NCI-H774 (cell line): ENCODE measurements around the gene TSEN34.
A peak's percentile ranks its signal among the peaks of the same experiment; 100 is the strongest.
"Not testable (repeated sequence)": the region's sequence is repeated elsewhere in the genome, so short reads cannot be mapped to it uniquely, and the experiment has no call there.

Experiments used
- DNase-seq: peaks from one replicate; lab custom pipeline; 2025; lab: John Stamatoyannopoulos, UW

TSEN34 gene

GRCh38 chr19:54188215-54188871, 2.8 kb upstream of the TSEN34 start:
- DNase-seq, result no peak

- DNase-seq, result no peak
Measured at GRCh38 chr19:54189145-54189734, 1.9 kb upstream of the TSEN34 start, which contains the start of gene MBOAT7. MBOAT7 (minus strand) TSS chr19:54189580; CDS start chr19:54188508, 1,072 bp downstream.

DNA sequence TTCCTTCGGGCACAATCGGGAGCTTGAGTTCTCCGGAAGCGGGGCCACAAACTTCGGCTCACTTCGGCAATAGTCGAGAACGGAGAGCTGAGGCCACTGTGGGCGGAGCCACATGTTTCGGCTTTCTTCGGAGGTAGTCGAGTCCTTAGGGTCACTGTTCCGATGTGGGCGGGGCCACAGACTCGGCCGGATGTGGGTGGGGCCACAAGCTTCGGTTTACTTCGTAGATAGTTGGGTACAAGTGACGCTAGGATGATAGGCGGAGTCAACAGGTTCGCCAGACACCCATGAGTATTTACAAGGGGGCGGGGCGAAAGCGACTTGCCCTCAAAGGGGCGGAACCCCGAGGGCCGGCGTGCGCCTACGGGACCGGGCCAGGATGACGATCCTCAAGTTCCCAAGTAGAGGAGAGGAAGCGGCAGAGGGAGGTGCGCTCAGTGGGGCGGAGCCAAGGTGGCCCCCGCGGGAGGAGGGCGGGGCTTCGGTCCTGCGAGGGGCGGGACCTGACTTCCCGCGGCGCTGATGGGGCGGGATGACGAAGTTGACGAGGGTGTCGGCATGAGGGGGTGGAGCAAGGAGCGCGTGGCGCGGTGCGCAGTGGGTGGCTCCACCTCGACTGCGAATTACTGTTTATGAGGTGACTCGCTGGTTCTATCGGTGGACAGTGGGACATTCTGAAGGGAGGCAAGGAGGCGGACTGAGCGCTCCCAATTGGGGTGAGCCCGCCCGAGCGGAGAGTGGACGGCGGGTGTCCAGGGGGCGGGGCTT, 1.2 kb upstream of the TSEN34 start:
- peak; percentile 100 for DNase-seq

GRCh38 chr19:54190503-54191010, 551 bp upstream of the TSEN34 start:
- DNase-seq, result peak; percentile 98

GRCh38 chr19:54191811-54192453, 824 bp downstream of the TSEN34 start:
- no peak for DNase-seq

GRCh38 chr19:54193011-54193410, 1.9 kb downstream of the TSEN34 start:
- no peak for DNase-seq

DNA sequence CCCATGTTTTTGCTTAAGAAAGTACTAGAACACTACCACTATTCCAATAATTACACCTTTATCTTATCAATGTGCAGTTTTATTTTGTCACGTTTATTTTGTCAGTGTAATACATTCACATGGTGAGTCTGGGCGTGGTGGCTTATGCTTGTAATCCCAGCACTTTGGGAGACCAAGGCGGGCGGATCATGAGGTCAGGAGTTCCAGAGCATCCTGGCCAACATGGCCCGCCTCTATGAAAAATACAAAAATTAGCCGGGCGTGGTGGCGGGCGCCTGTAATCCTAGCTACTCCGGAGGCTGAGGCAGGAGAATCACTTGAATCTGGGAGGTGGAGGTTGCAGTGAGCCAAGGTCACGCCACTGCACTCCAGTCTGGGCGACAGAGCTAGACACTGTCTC, 3.4 kb downstream of the TSEN34 start:
- not testable (repeated sequence) for DNase-seq

DNA sequence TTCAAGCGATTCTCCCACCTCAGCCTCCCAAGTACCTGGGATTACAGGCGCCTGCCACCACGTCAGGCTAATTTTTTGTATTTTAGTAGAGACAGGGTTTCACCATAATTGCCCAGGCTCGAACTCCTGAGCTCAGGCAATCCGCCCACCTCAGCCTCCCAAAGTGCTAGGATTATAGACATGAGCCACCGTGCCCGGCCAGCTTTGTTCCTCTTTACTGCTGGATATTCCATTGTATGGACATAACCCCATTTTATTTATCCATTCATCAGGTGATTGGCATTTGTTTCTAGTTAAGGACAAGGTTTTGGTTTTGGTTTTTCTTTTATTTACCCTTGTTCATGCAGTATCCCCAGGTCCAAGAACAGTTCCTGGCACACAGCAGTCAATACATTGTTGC, 5.4 kb downstream of the TSEN34 start:
- no peak for DNase-seq

DNA sequence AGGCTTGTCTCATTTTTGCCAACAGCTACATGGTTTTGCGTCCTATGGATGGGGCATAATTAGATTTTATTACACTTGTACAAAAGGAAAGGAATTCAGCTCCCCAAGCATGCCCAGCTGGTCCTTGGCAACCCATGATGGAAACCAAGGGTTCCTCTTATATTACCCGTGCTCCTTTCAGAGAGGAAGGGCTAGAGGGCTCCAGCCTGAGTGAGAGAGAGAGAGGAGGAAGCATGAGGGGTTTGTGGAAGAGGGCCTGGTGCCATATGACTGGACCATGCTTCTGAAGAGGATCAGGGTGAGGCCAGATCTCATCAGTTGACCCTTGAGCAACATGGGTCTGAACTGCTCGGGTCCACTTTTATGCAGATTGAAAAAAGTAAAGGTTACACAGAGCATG, 6.0 kb downstream of the TSEN34 start:
- no peak for DNase-seq

GRCh38 chr19:54199401-54199800, 8.3 kb downstream of the TSEN34 start:
- DNase-seq, result no peak

- no peak for DNase-seq
Measured at GRCh38 chr19:54201172-54201701, 10.1 kb downstream of the TSEN34 start.

DNA sequence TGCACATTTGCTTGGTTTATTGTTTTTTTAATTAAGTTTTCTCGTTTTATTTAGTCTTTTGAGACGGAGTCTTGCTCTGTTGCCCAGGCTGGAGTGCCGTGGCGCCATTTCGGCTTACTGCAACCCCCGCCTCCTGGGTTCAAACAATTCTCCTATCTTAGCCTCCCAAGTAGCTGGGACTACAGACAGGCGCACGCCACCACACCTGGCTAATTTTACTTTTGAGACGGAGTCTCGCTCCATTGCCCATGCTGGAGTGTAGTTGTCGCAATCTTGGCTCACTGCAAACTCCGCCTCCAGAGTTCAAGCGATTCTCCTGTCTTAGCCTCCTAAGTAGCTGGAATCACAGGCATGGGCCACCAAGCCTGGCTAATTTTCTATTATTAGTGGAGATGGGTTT, 10.9 kb downstream of the TSEN34 start:
- no peak for DNase-seq

GRCh38 chr19:54203151-54203611, 12.1 kb downstream of the TSEN34 start:
- no peak for DNase-seq

GRCh38 chr19:54204767-54205468, 13.8 kb downstream of the TSEN34 start:
- no peak for DNase-seq

DNA sequence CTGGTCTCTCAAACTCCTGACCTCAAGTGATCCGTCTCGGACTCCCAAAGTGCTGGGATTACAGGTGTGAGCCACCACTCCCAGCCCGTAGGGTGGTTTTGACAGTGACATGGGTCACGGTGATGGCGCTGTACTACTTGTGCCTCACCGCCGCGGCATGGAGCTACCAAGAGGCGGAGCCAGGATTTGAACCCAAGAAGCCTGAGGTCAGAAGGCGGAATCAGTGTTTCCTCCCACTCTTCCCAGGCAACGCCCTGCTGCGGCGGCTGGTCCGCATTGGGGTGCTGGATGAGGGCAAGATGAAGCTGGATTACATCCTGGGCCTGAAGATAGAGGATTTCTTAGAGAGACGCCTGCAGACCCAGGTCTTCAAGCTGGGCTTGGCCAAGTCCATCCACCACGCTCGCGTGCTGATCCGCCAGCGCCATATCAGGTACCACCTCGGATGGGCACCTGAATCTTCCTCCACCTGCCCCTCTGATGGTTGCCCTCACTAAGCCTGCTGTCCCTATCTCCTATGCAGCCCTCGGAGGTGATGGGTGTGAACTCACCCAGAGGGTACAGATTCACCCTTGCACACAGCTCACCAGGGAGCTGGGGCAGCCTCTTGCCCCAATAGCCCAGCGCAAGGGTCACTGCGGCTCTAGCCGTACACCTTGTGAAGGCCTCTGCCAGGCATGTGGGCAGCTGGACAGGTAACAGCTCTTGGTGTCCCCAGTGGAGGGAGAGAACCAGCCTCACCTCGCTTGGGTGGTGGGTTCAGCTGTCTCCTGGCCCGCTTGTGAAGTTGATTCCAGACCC, 15.1 kb downstream of the TSEN34 start:
- DNase-seq, result no peak

- DNase-seq, result no peak
Measured at GRCh38 chr19:54206831-54207177, 15.7 kb downstream of the TSEN34 start.

- not testable (repeated sequence) for DNase-seq
Measured at GRCh38 chr19:54207193-54207592, 16.1 kb downstream of the TSEN34 start.

GRCh38 chr19:54207676-54207982, 16.5 kb downstream of the TSEN34 start:
- DNase-seq, result no peak

- no peak for DNase-seq
Measured at GRCh38 chr19:54207983-54208783, 17.1 kb downstream of the TSEN34 start.

- DNase-seq, result no peak
Measured at GRCh38 chr19:54208784-54209057, 17.6 kb downstream of the TSEN34 start.
